NCI-H2029 (cell line): ENCODE results near the gene MRPL53.

ENCODE experiments used
- DNase-seq: peaks from one replicate; lab custom pipeline; 2025; lab: John Stamatoyannopoulos, UW

The MRPL53 gene

GRCh38 chr2:74425523-74425922 is 47.0 kb downstream of the MRPL53 start:
- DNase-seq, result no peak

DNA sequence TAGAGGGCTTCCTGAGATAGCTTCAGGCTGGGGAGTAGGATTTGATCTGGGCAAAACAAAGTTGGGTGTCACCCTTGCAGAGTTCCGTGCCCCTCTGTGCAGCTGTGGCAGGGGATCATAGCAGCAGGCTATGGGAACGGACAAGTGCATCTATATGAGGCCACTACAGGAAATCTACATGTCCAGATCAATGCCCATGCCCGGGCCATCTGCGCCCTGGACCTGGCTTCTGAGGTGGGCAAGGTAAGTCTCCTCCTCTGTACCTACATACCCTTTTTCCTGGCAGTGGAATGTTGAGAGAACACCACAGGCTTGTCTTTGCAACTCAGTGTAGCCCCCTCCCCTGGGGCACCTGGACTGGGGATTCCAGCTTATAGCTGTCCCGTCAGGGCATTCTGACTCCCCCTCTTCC is 47.5 kb downstream of the MRPL53 start:
- no peak for DNase-seq

- no peak for DNase-seq
Measured at GRCh38 chr2:74424139-74424992, 48.1 kb downstream of the MRPL53 start.

DNA sequence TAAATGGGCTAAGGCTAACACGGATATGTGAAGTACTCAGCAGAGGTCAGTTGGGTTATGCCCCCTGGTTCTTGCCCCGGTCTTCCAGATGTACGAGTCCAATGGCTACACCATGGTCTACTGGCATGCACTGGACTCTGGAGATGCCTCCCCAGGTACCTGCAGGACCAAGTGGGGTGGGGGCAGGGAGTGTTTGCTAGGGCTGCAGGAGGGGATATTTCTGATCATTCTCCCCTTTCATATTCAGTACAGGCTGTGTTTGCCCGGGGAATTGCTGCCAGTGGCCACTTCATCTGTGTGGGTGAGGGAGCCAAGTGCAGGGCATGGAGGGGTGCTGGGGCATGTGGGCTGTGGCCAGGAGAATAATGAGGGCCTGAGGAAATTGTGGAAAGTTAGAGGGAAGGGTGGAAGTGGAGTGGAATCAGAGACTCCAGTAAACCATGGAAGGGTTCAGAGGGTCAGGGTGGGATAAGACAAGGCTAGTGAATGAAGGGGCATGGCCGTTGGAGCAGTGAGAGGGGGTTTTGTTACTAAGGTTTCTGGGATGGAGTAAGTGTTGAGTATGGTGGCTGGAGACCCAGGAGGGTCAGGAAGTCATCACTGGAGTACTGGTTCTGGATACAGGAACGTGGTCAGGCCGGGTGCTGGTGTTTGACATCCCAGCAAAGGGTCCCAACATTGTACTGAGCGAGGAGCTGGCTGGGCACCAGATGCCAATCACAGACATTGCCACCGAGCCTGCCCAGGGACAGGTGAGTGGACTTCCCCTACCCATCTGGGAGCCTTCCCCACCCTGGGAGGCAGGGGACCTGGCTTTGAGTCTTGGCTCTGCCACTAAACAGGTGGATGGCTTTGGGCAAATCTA is 49.0 kb downstream of the MRPL53 start:
- DNase-seq, result no peak
